DOHH2 (cell line): ENCODE results near the gene PRMT3.
A peak's percentile ranks its signal among the peaks of the same experiment; 100 is the strongest.

Experiments
- H3F3A ChIP-seq: fragments of 200-600 bp; sonication (generic), shearing (Covaris generic); 2 replicates; pipeline ENCODE4 v1.6.0; 2016; ENCODE audit warnings: antibody characterized with exemption, mild to moderate bottlenecking; ENCODE audit not compliant: control insufficient read depth, insufficient read depth
- H3K27ac ChIP-seq: fragments of 200-600 bp; sonication (generic); 2 replicates; pipeline ENCODE4 v1.5.1; 2014; ENCODE audit warnings: low read depth, mild to moderate bottlenecking, low read length, moderate library complexity
- H3K27me3 ChIP-seq: fragments of 200-600 bp; sonication (generic); 2 replicates; pipeline ENCODE4 v1.6.1; 2014; ENCODE audit warnings: mild to moderate bottlenecking, low read length, mixed read lengths; ENCODE audit not compliant: control insufficient read depth
- H3K36me3 ChIP-seq: fragments of 200-600 bp; sonication (generic); 2 replicates; pipeline ENCODE4 v1.6.1; 2014; ENCODE audit warnings: mild to moderate bottlenecking, low read length, moderate library complexity, mixed read lengths; ENCODE audit not compliant: control insufficient read depth
- H3K4me1 ChIP-seq: fragments of 200-600 bp; sonication (generic); 2 replicates; pipeline ENCODE4 v1.6.1; 2014; ENCODE audit warnings: mild to moderate bottlenecking, low read length, mixed read lengths; ENCODE audit not compliant: control insufficient read depth
- H3K4me2 ChIP-seq: fragments of 200-600 bp; sonication (generic); 2 replicates; pipeline ENCODE4 v1.6.0; 2014; ENCODE audit warnings: mild to moderate bottlenecking, low read length, moderate library complexity
- H3K4me3 ChIP-seq: fragments of 200-600 bp; sonication (generic); 2 replicates; pipeline ENCODE4 v1.5.1; 2014; ENCODE audit warnings: mild to moderate bottlenecking, low read length, mixed read lengths
- H3K79me2 ChIP-seq: fragments of 200-600 bp; sonication (generic); 2 replicates; pipeline ENCODE4 v1.6.1; 2014; ENCODE audit warnings: mild to moderate bottlenecking, low read length, mixed read lengths; ENCODE audit not compliant: control insufficient read depth
- H3K9me2 ChIP-seq: fragments of 200-600 bp; sonication (generic); replicated peaks from 2 replicates; pipeline ENCODE4 v1.6.1; 2014; ENCODE audit warnings: mild to moderate bottlenecking, low read length, mixed read lengths; ENCODE audit not compliant: control insufficient read depth
- H3K9me3 ChIP-seq: fragments of 200-600 bp; sonication (generic); 2 replicates; pipeline ENCODE4 v1.6.1; 2014; ENCODE audit warnings: antibody characterized with exemption, low read length, mixed read lengths; ENCODE audit not compliant: control insufficient read depth, insufficient read depth
- H4K20me1 ChIP-seq: fragments of 200-600 bp; sonication (generic); 2 replicates; pipeline ENCODE4 v1.6.0; 2014; ENCODE audit warnings: low read depth, mild to moderate bottlenecking, antibody characterized with exemption, low read length, moderate library complexity; ENCODE audit not compliant: control insufficient read depth, insufficient read depth
- EZH2phosphoT487 ChIP-seq: fragments of 200-600 bp; sonication (generic); IDR thresholded peaks from 2 replicates; pipeline ENCODE4 v1.6.1; 2017; ENCODE audit warnings: borderline replicate concordance, mild to moderate bottlenecking, antibody characterized with exemption, low read length, moderate library complexity, mixed read lengths
- TF ChIP-seq, protein P1 (sequence below): fragments of 200-600 bp; sonication (generic); IDR thresholded peaks from one replicate; pipeline ENCODE4 v1.5.1; 2014; ENCODE audit warnings: antibody characterized with exemption, mild to moderate bottlenecking, low read depth, low read length; ENCODE audit not compliant: poor library complexity, severe bottlenecking

PRMT3 gene

DNA sequence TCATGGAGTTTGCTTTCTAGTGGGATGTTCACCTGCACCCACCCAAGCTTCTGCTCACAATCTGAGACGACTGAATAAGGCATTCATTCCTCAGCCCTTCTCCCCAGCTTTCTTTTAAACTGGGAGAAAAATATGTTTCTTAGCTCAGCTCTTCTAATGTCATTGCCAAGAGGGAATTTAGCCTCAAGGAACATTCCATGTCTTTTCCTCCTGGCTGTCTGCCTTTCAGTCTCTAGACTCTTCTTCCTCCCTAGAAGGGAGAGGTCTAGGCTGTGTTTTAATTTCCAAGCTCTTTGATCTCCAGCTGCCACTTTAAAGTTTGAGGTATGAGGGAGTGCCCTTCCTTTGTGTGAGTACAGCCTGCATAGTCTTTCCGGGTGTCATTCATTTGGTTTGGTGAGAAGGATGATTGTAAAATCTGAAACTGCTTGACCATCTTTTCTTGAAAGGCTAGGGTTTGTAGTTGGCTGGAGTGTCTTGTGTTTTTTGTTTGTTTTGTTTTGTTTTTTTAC, 35.7 kb upstream of the PRMT3 start:
- no peak for TF ChIP-seq EZH2phosphoT487
- TF ChIP-seq, protein P1, sequence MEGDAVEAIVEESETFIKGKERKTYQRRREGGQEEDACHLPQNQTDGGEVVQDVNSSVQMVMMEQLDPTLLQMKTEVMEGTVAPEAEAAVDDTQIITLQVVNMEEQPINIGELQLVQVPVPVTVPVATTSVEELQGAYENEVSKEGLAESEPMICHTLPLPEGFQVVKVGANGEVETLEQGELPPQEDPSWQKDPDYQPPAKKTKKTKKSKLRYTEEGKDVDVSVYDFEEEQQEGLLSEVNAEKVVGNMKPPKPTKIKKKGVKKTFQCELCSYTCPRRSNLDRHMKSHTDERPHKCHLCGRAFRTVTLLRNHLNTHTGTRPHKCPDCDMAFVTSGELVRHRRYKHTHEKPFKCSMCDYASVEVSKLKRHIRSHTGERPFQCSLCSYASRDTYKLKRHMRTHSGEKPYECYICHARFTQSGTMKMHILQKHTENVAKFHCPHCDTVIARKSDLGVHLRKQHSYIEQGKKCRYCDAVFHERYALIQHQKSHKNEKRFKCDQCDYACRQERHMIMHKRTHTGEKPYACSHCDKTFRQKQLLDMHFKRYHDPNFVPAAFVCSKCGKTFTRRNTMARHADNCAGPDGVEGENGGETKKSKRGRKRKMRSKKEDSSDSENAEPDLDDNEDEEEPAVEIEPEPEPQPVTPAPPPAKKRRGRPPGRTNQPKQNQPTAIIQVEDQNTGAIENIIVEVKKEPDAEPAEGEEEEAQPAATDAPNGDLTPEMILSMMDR: no peak
- H3K4me1 ChIP-seq: no peaks in the 10 kb centered on the region
- H3K79me2 ChIP-seq: no peaks in the 10 kb centered on the region

DNA sequence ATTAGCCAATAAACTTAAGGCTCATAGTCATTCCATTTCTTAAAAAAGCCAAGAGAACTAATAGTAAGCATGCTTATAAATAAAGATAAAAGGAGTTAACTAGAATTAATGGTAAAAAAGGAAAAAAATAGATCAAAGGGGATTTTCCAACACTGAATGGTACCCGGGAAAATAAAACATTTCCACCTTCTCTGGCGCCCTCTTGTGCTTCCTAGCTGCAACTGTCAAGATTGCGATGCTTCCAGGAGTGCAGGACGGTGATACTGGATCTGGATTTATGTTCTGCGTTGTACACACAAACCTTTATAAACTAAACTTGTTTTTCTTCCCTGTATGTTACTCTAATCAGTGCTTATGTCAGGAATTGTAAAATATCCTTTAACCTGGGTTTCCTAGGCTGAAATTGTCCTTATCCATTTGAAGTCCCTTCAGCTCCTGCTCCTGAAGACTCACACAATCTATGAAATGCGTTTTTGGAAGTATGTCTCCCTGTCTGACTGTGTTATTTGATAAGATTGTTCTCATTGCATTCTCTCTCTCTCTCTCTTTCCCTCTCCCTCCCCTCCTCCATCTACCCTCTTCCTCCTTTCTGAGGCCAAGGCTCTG, 33.6 kb upstream of the PRMT3 start:
- Histone ChIP-seq H3K36me3 (no peaks in the 10 kb centered on the region), H3K79me2 (no peaks in the 10 kb centered on the region), H3K27me3 (peaks cover 13% of the 10 kb centered on the region; the same call in 1 of the 2 replicates), H4K20me1 (no peaks in the 10 kb centered on the region), H3K9me2 (no peaks in the 10 kb centered on the region), H3K4me2 (no peak overlapping the region), H3K27ac (no peak overlapping the region), H3K9me3 (no peaks in the 10 kb centered on the region), H3K4me1 (no peaks in the 10 kb centered on the region), H3K4me3 (no peak overlapping the region), H3F3A (no peaks in the 10 kb centered on the region)
- TF ChIP-seq, protein P1: peak; percentile 85
- TF ChIP-seq EZH2phosphoT487: no peak

More for the DNA sequence above, 35.7 kb upstream of the PRMT3 start:
- Histone ChIP-seq H3K27me3 (peaks cover 6% of the 10 kb centered on the region; the same call in 1 of the 2 replicates), H3K9me2 (no peaks in the 10 kb centered on the region), H4K20me1 (no peaks in the 10 kb centered on the region), H3K27ac (no peak overlapping the region), H3K4me2 (no peak overlapping the region), H3F3A (no peaks in the 10 kb centered on the region), H3K9me3 (no peaks in the 10 kb centered on the region), H3K36me3 (no peaks in the 10 kb centered on the region), H3K4me3 (no peak overlapping the region)

DNA sequence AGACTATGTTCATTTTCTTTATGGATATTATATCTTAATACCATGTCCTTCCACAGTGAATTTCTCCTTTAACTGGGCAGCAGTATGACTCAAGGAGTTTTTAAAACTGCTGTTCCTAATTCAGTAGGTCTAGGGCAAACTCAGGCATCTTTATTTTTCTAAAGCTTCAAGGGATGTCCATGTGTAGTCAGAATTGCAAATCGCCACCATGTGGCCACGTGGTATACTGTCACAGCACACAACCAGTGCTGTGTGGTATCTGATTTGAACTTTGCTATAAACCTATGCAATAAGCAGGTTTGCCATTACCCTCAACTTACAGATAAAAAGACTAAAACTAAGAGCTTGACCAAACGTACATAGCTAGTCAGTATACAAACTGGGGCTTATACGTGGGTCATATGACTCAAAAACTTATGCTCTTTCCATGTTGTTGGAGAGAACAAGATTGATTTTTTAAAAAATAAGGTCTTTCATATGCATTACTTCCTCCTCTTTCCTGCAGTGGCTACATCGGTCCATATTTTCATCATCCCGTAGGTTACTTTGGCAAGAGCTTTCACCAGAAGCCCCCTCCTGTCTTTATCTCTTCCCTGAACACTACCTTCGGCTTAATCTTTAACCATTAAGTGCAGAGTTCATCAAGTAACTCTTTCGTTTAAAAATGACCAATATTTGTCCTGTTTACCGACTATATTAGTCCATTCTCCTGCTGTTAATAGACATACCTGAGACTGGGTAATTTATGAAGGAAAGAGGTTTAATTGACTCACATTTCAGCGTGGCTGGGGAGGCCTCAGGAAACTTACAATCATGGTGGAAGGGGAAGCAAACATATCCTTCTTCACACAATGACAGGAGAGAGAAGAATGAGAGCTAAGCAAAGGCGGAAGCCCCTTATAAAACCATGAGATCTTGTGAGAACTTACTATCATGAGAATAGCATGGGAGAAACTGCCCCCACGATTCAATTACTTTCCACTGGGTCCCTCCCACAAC, 32.0 kb upstream of the PRMT3 start:
- no peak overlapping the region for H3K27ac ChIP-seq
- TF ChIP-seq, protein P1: peak; percentile 73
- TF ChIP-seq EZH2phosphoT487: no peak
- no peak overlapping the region for H3K4me3 ChIP-seq

More for the DNA sequence above, 32.0 kb upstream of the PRMT3 start:
- Histone ChIP-seq H3K27me3 (peaks cover 10% of the 10 kb centered on the region; the same call in 1 of the 2 replicates), H3K79me2 (no peaks in the 10 kb centered on the region), H3K9me2 (no peaks in the 10 kb centered on the region), H3F3A (no peaks in the 10 kb centered on the region), H3K36me3 (no peaks in the 10 kb centered on the region), H3K4me1 (peaks cover 1% of the 10 kb centered on the region; the same call in 1 of the 2 replicates), H3K9me3 (no peaks in the 10 kb centered on the region), H4K20me1 (no peaks in the 10 kb centered on the region), H3K4me2 (no peak overlapping the region)
